Esophagus muscularis mucosa (tissue), 4 donors: ENCODE data around the gene SLAIN1. TPM values are rescaled to one million over a fixed set of nuclear protein-coding genes. Genes with fewer than 3 reads are reported as not detected.

Source experiments
- DNase-seq: peaks from one replicate; pipeline ENCODE4 v3.0.0-alpha.2; 2017; ENCODE audit errors: extremely low spot score
- H3K27ac ChIP-seq, 4 donors: fragments of 200-600 bp; sonication (generic); replicated peaks in 1 of 4; 1 replicate in 3 of 4; 2 replicates in 1 of 4; pipeline ENCODE4 v1.5.1; 2016 to 2019; ENCODE audit warnings: mild to moderate bottlenecking in 1 of 4
- H3K27me3 ChIP-seq, 4 donors: fragments of 200-600 bp; sonication (generic); one replicate each; pipeline versions ENCODE4 v1.5.1 to v1.6.0; 2016 to 2019
- H3K36me3 ChIP-seq, 4 donors: fragments of 200-600 bp; sonication (generic); one replicate each; pipeline ENCODE4 v1.5.1; 2016 to 2019
- H3K4me1 ChIP-seq, 4 donors: fragments of 200-600 bp; sonication (generic); one replicate each; pipeline ENCODE4 v1.5.1; 2016 to 2019
- H3K4me3 ChIP-seq, 4 donors: fragments of 200-600 bp; sonication (generic); 1 replicate in 2 of 4; 2 replicates in 2 of 4; pipeline ENCODE4 v1.5.1; 2016 to 2019; ENCODE audit warnings: mild to moderate bottlenecking in 4 of 4, moderate library complexity in 1 of 4
- H3K9me3 ChIP-seq, 4 donors: fragments of 200-600 bp; sonication (generic); 1 replicate in 3 of 4; 2 replicates in 1 of 4; pipeline ENCODE4 v1.5.1; 2016 to 2019
- EP300 ChIP-seq: sonication (generic); formaldehyde crosslinking; IDR thresholded peaks from one replicate; pipeline ENCODE4 v1.6.1; 2017; ENCODE audit warnings: antibody characterized with exemption
- POLR2A ChIP-seq: fragments of 450-650 bp; IDR thresholded peaks from one replicate; pipeline ENCODE4 v1.6.1; 2017; ENCODE audit warnings: antibody characterized with exemption, moderate library complexity, mild to moderate bottlenecking, low read depth
- POLR2AphosphoS5 ChIP-seq, 2 donors: sonication (generic); formaldehyde crosslinking; IDR thresholded peaks; one replicate each; pipeline ENCODE4 v1.6.1; 2017; ENCODE audit warnings: antibody characterized with exemption in 2 of 2
- WGBS: methylation state at CpG from one replicate; pipeline ENCODE4 v1.1.5; 2018; 5-methylcytosine and 5-hydroxymethylcytosine counted together
- intact Hi-C: fragments of 100-400 bp; cut with DNase I; formaldehyde crosslinking; loops from one replicate; pipeline ENCODE4 v1.15.1; 2023
- total RNA-seq, 4 donors: library from RNA; depleted of rRNA; stranded (reverse); fragments of >200 nt; gene quantifications; one replicate each; pipeline versions ENCODE4 v1.1.0 to v1.2.1, GENCODE V29; 2016
- TF ChIP-seq, protein P1 (sequence below), 3 experiments: fragments of 200-600 bp in 2 of 3; fragments of 450-650 bp in 1 of 3; sonication (generic) in 2 of 3; IDR thresholded peaks; one replicate each; pipeline ENCODE4 v1.5.1; 2017 to 2019; ENCODE audit warnings: antibody characterized with exemption in 3 of 3, mild to moderate bottlenecking in 2 of 3, moderate library complexity in 1 of 3

SLAIN1 gene
- total RNA-seq, 4 donors from 2014 or later, result 7.1 to 12.3 (median 9.7) TPM

DNA sequence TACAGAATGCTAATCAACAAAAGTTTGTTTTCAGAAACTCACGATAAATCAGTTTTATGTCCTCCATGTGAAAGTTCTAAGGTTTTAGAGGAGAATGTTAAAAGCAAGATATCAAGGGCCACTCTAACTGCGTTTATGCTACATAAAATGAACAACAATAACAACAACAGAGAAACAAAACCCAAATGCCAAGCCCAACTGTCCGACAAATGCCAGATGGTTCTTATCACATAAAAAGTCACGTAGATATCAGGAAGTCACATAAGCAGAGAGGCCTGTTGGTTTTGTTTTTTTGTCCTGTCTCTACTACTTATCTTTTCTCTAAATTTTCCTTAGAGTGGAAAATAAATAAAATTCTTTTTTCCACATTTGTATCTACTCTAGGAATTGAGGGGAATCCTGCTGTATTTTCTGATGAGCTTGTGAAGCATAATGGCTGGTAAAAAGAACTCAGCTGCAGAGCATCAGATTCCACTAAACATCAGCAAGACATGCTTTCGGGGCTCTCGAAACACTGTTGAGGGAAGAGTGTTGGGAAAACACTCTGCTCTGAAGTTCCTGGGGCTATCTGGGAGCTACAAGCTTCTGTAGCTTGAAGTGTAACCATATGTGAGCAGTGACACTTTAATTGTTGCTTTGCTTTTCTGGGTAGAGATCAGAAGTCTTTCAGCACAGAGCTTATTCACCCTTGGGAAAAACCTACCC is 110.1 kb downstream of the SLAIN1 start:
- Histone ChIP-seq H3K27ac (no peak overlapping the region), H3K4me1 (no peaks in the 10 kb centered on the region), H3K9me3 (no peaks in the 10 kb centered on the region), H3K4me3 (no peak overlapping the region), H3K36me3 (no peaks in the 10 kb centered on the region), H3K27me3 (no peaks in the 10 kb centered on the region)
- WGBS, result 89% methylated on average over 6 of the region's 6 CpGs
- no peak for DNase-seq
- TF ChIP-seq POLR2AphosphoS5 (IDR thresholded peaks at IDR 0.05), result no peak
- TF ChIP-seq EP300, result no peak
- TF ChIP-seq, protein P1, sequence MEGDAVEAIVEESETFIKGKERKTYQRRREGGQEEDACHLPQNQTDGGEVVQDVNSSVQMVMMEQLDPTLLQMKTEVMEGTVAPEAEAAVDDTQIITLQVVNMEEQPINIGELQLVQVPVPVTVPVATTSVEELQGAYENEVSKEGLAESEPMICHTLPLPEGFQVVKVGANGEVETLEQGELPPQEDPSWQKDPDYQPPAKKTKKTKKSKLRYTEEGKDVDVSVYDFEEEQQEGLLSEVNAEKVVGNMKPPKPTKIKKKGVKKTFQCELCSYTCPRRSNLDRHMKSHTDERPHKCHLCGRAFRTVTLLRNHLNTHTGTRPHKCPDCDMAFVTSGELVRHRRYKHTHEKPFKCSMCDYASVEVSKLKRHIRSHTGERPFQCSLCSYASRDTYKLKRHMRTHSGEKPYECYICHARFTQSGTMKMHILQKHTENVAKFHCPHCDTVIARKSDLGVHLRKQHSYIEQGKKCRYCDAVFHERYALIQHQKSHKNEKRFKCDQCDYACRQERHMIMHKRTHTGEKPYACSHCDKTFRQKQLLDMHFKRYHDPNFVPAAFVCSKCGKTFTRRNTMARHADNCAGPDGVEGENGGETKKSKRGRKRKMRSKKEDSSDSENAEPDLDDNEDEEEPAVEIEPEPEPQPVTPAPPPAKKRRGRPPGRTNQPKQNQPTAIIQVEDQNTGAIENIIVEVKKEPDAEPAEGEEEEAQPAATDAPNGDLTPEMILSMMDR (IDR thresholded peaks at IDR 0.05), result no peak
- no peak for TF ChIP-seq POLR2A
- intact Hi-C loops, result no loop called here

DNA sequence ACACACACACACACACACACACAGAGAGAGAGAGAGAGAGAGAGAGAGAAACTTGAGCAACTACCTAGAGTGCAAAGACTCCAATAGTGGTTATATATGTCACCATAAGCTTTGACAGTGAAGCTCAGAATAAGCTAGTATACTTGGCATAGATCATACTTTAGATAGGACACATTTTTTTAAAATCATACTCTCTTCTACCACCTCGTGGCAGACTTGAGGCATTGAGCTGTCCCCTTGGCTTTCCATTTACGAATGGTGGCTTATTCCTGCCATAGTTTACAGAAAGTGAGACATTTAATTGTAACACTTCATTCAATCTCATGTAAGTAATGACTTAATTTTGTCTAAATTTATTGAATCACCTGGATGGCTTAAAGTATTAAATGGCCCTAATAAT is 112.9 kb downstream of the SLAIN1 start:
- no peak for TF ChIP-seq POLR2AphosphoS5 (IDR thresholded peaks at IDR 0.05)
- TF ChIP-seq, protein P1 (IDR thresholded peaks at IDR 0.05), result peak in 1 of 3 experiments; percentile 37
- 54% methylated on average over 2 of the region's 2 CpGs for WGBS
- DNase-seq, result no peak
- no peak overlapping the region for H3K27ac ChIP-seq
- H3K36me3 ChIP-seq, result no peaks in the 10 kb centered on the region
- H3K4me3 ChIP-seq, result no peak overlapping the region
- H3K27me3 ChIP-seq, result no peaks in the 10 kb centered on the region
- intact Hi-C loops, result no loop called here
- no peaks in the 10 kb centered on the region for H3K9me3 ChIP-seq
- H3K4me1 ChIP-seq, result no peaks in the 10 kb centered on the region

DNA sequence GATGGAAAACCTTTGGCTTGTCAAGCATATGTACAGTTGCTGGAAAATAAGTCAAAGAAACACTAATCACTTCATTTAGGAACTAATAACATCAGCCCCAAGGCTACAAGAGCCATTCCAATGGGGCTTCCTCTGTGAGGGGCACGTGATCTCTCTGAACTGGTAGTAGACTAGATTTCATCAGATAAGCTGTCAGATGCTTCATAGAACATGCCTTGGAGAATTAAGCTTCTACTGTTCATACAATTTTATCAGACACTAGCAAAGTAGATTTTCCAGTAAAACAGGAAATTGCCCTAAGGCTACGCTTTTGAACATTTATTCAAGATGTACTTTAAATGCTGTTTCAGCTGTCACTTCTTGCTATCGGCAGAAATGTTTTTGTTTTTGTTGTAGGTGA is 113.4 kb downstream of the SLAIN1 start:
- Histone ChIP-seq H3K9me3 (no peaks in the 10 kb centered on the region), H3K4me3 (no peak overlapping the region), H3K36me3 (no peaks in the 10 kb centered on the region), H3K27me3 (no peaks in the 10 kb centered on the region), H3K4me1 (no peaks in the 10 kb centered on the region), H3K27ac (no peak overlapping the region)
- intact Hi-C loops, result no loop called here
- 77% methylated on average over 3 of the region's 3 CpGs for WGBS
- DNase-seq, result no peak
- TF ChIP-seq EP300 (no peak), POLR2A (no peak), POLR2AphosphoS5 (IDR thresholded peaks at IDR 0.05) (no peak)
- TF ChIP-seq, protein P1 (IDR thresholded peaks at IDR 0.05), result no peak

DNA sequence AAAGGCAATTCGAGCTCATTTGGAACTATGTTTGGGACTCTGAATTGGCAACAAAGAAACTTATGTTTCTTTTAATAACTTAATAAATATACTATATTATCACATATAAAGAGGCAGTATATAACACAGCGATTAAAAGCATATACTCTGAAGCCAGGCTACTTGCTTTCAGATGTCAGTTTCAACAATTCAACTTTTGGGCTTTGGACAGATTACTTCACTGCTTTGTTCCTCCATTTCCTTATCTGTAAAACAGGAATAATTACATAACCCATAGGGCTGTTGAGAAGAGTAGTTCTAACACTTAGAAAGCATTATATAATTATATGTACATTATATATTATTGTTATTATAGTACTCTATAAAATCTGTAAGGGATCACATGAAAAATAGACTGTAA is 113.9 kb downstream of the SLAIN1 start:
- intact Hi-C loops, result no loop called here
- 84% methylated on average over 2 of the region's 2 CpGs for WGBS
- no peak for DNase-seq
- Histone ChIP-seq H3K36me3 (no peaks in the 10 kb centered on the region), H3K27me3 (no peaks in the 10 kb centered on the region), H3K4me3 (no peak overlapping the region), H3K27ac (no peak overlapping the region), H3K4me1 (no peaks in the 10 kb centered on the region), H3K9me3 (no peaks in the 10 kb centered on the region)
- TF ChIP-seq POLR2AphosphoS5 (IDR thresholded peaks at IDR 0.05) (no peak), EP300 (no peak), POLR2A (no peak)
- TF ChIP-seq, protein P1 (IDR thresholded peaks at IDR 0.05), result no peak

DNA sequence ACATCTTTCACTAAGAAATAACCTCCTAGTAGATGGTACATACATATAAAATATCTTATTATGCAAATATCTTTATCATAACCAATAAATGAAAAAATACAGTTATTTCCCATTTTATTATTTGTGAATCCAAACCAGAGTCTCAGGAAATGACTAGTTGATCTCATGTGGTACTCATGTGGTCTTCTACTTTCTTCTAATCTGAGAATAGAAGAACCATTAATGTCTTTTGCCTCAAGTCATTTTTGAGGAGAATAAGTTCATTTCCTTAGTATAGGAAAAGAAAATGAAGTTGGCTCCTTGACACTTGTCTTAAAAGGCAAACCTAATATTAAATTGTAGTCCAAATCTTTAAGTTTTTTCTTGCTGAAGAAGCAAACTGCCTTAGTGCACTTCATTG is 114.5 kb downstream of the SLAIN1 start:
- H3K4me3 ChIP-seq, result no peak overlapping the region

More for the DNA sequence above, 114.5 kb downstream of the SLAIN1 start:
- no peak overlapping the region for H3K27ac ChIP-seq
- TF ChIP-seq, protein P1 (IDR thresholded peaks at IDR 0.05), result no peak
- TF ChIP-seq POLR2A (no peak), EP300 (no peak), POLR2AphosphoS5 (IDR thresholded peaks at IDR 0.05) (no peak)
- no peaks in the 10 kb centered on the region for H3K9me3 ChIP-seq
- no peaks in the 10 kb centered on the region for H3K4me1 ChIP-seq
- intact Hi-C loops, result no loop called here
- no peak for DNase-seq
- H3K27me3 ChIP-seq, result no peaks in the 10 kb centered on the region
- H3K36me3 ChIP-seq, result no peaks in the 10 kb centered on the region
